ENCODE results near the gene MS4A7. TPM values are rescaled to one million over a fixed set of nuclear protein-coding genes. Genes with fewer than 3 reads are reported as not detected.

The MS4A7 gene
- total and polyA plus RNA-seq, 2 of the 4 experiments (the other 2 are of a cell fraction), result not detected

GRCh38 chr11:60370811-60371298, 7.5 kb upstream of the MS4A7 start:
- Histone ChIP-seq H3K4me3 (ENCODE audit: insufficient read depth, low read depth, low read length) (no peak overlapping the region), H3K36me3 (ENCODE audit: control insufficient read depth, insufficient read depth, low read length) (no peaks in the 10 kb centered on the region), H2BK5ac (ENCODE audit: low read depth, low read length, poor library complexity, severe bottlenecking) (no peak overlapping the region), H3K23ac (ENCODE audit: low read depth, low read length) (no peak overlapping the region), H3K9ac (ENCODE audit: low read depth, low read length) (no peak overlapping the region), H2BK20ac (ENCODE audit: low read depth, low read length) (no peak overlapping the region), H4K8ac (ENCODE audit: low read depth in 2 of 2, low read length in 2 of 2) (no peak overlapping the region), H3K18ac (ENCODE audit: low read depth, low read length) (no peak overlapping the region), H2AK5ac (ENCODE audit: low read depth, low read length) (no peak overlapping the region), H3K4me1 (ENCODE audit: control insufficient read depth, insufficient read depth, low read length) (no peaks in the 10 kb centered on the region), H4K20me1 (ENCODE audit: insufficient read depth, low read length) (no peaks in the 10 kb centered on the region), H3K4me2 (ENCODE audit: low read depth, low read length) (no peak overlapping the region), H4K91ac (ENCODE audit: insufficient read depth, low read depth, low read length) (no peak overlapping the region), H3K79me1 (ENCODE audit: low read depth in 1 of 2, low read length in 2 of 2) (no peaks in the 10 kb centered on the region), H3K27me3 (ENCODE audit: control insufficient read depth, insufficient read depth, low read length) (no peaks in the 10 kb centered on the region), H3K4ac (ENCODE audit: low read depth, low read length) (no peak overlapping the region), H2BK15ac (ENCODE audit: low read depth, low read length) (no peak overlapping the region), H2BK120ac (ENCODE audit: low read depth, low read length) (no peak overlapping the region), H2AK9ac (replicated peaks; ENCODE audit: low read depth, low read length, poor library complexity) (no peak overlapping the region), H2AFZ (replicated peaks; ENCODE audit: low read length, poor library complexity) (no peak overlapping the region), H3K56ac (ENCODE audit: extremely low read depth, insufficient read depth, low read length) (no peak overlapping the region), H3K9me1 (ENCODE audit: insufficient read depth, low read length) (no peaks in the 10 kb centered on the region), H3K14ac (replicated peaks; ENCODE audit: low read depth, low read length) (no peak overlapping the region), H3K27ac (ENCODE audit: insufficient read depth, low read length) (no peak overlapping the region), H3K9me3 (ENCODE audit: control insufficient read depth, insufficient read depth, low read length) (no peaks in the 10 kb centered on the region; the same call in 1 of the 2 replicates), H4K5ac (ENCODE audit: low read depth, low read length) (no peak overlapping the region)
- ChIA-PET CTCF (no interaction called here), POLR2A (ENCODE audit: unreplicated experiment) (no interaction called here)
- ATAC-seq (ENCODE audit: low read depth) (no peak), DNase-seq (no peak)
- WGBS, 2 experiments (ENCODE audit: extremely low coverage in 2 of 2, insufficient read length in 1 of 2), result no CpG with 5 or more reads among the region's 5 CpGs
- dilution Hi-C loops (cut with HindIII; ENCODE audit: low sequenced_read_pairs, unreplicated experiment) (no loop called here), in situ Hi-C loops (cut with MboI; ENCODE audit: low sequenced_read_pairs) (no loop called here), intact Hi-C loops (cut with micrococcal nuclease) (no loop called here)
- BruUV-seq (replicated peaks), result no TSS peak
- no peak for TF ChIP-seq ELK1 (IDR thresholded peaks at IDR 0.05; ENCODE audit: borderline replicate concordance, low read depth, low read length)
- TF ChIP-seq SMC3 (IDR thresholded peaks at IDR 0.05; ENCODE audit: low read depth, low read length), result no peak
- no peak for TF ChIP-seq NFE2L2 (IDR thresholded peaks at IDR 0.05; ENCODE audit: low read depth, low read length)
- TF ChIP-seq MAZ (IDR thresholded peaks at IDR 0.05; ENCODE audit: borderline replicate concordance, low read depth, low read length), result no peak
- no peak for TF ChIP-seq RFX5 (IDR thresholded peaks at IDR 0.05; ENCODE audit: low read depth, low read length)
- TF ChIP-seq POLR2A (IDR thresholded peaks at IDR 0.05; ENCODE audit: low read depth, low read length), result no peak
- TF ChIP-seq RAD21 (IDR thresholded peaks at IDR 0.05; ENCODE audit: low read length), result no peak
